Tibial nerve (tissue), 4 donors: Measurements from ENCODE around the gene AUTS2.

Experiments
- EP300 ChIP-seq, 2 donors: sonication (generic); formaldehyde crosslinking; IDR thresholded peaks; one replicate each; pipeline ENCODE4 v1.6.1; 2017; ENCODE audit warnings: antibody characterized with exemption in 2 of 2, mild to moderate bottlenecking in 1 of 2
- POLR2A ChIP-seq, 2 donors: fragments of 450-650 bp; IDR thresholded peaks; one replicate each; pipeline ENCODE4 v1.6.1; 2017; ENCODE audit warnings: antibody characterized with exemption in 2 of 2, mild to moderate bottlenecking in 2 of 2, moderate library complexity in 2 of 2
- TF ChIP-seq, protein P1 (sequence below), 5 experiments: fragments of 200-600 bp in 3 of 5; fragments of 450-650 bp in 2 of 5; sonication (generic) in 3 of 5; IDR thresholded peaks; one replicate each; pipeline ENCODE4 v1.5.1; 2016 to 2019; ENCODE audit warnings: antibody characterized with exemption in 5 of 5, mild to moderate bottlenecking in 3 of 5, moderate library complexity in 2 of 5

DNA sequence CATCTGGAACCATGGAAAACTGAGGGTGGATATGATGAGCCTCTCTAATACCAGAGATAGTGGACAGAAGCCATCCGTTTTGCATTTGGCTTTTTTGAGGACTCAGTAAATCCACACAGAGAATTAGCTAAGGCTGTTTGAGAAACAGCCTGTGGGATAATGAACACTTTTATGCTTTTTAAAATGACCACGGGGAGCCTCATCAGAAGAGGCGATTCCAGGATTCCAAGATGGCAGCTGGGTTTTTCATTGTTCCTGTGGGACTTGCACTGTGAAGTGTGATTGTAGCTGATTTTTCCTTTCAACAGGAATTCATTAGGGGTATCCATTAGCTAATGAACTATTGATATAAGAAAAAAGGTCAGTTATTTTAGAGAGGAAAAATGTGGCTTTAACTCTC is 353.2 kb downstream of the AUTS2 start:
- TF ChIP-seq, protein P1, sequence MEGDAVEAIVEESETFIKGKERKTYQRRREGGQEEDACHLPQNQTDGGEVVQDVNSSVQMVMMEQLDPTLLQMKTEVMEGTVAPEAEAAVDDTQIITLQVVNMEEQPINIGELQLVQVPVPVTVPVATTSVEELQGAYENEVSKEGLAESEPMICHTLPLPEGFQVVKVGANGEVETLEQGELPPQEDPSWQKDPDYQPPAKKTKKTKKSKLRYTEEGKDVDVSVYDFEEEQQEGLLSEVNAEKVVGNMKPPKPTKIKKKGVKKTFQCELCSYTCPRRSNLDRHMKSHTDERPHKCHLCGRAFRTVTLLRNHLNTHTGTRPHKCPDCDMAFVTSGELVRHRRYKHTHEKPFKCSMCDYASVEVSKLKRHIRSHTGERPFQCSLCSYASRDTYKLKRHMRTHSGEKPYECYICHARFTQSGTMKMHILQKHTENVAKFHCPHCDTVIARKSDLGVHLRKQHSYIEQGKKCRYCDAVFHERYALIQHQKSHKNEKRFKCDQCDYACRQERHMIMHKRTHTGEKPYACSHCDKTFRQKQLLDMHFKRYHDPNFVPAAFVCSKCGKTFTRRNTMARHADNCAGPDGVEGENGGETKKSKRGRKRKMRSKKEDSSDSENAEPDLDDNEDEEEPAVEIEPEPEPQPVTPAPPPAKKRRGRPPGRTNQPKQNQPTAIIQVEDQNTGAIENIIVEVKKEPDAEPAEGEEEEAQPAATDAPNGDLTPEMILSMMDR (IDR thresholded peaks at IDR 0.05) = no peak
- TF ChIP-seq EP300 (IDR thresholded peaks at IDR 0.05) (no peak), POLR2A (IDR thresholded peaks at IDR 0.05) (no peak)
